Nephron progenitor cell (in vitro differentiated cells): Measurements from ENCODE around the gene CNGB1.

Source experiments
- DNase-seq: peaks from one replicate; pipeline ENCODE4 v3.0.0; 2021
- H3K27ac Mint-ChIP-seq: 2 replicates; pipeline ENCODE4 v1.8.0; 2021; ENCODE audit warnings: mild to moderate bottlenecking, moderate library complexity, mixed read lengths
- H3K27me3 Mint-ChIP-seq: 2 replicates; pipeline ENCODE4 v1.8.0; 2021; ENCODE audit warnings: mild to moderate bottlenecking, low read depth, mixed read lengths; ENCODE audit not compliant: poor library complexity
- H3K36me3 Mint-ChIP-seq: 2 replicates; pipeline ENCODE4 v1.8.0; 2021; ENCODE audit warnings: low read depth, mixed read lengths
- H3K4me1 Mint-ChIP-seq: 2 replicates; pipeline ENCODE4 v1.8.0; 2021; ENCODE audit warnings: mixed read lengths
- H3K4me3 Mint-ChIP-seq: 2 replicates; pipeline ENCODE4 v1.8.0; 2021; ENCODE audit warnings: mild to moderate bottlenecking, moderate library complexity, mixed read lengths
- H3K9me3 Mint-ChIP-seq: 2 replicates; pipeline ENCODE4 v1.8.0; 2021; ENCODE audit warnings: mild to moderate bottlenecking, moderate library complexity, mixed read lengths
- CTCF ChIP-seq: fragments of 200-600 bp; sonication (generic); IDR thresholded peaks from 2 replicates; pipeline ENCODE4 v1.5.0; 2021; ENCODE audit warnings: antibody characterized with exemption

The CNGB1 gene

GRCh38 chr16:57845115-57845514 is 125.8 kb downstream of the CNGB1 start:
- no peak overlapping the region for H3K27ac Mint-ChIP-seq
- no peaks in the 10 kb centered on the region for H3K9me3 Mint-ChIP-seq
- peaks cover 15% of the 10 kb centered on the region for H3K4me1 Mint-ChIP-seq
- no peaks in the 10 kb centered on the region for H3K36me3 Mint-ChIP-seq
- no peak overlapping the region for H3K4me3 Mint-ChIP-seq
- no peak for TF ChIP-seq CTCF
- DNase-seq = no peak
- H3K27me3 Mint-ChIP-seq = peaks cover 51% of the 10 kb centered on the region

GRCh38 chr16:57844416-57845030 is 126.4 kb downstream of the CNGB1 start:
- H3K9me3 Mint-ChIP-seq = no peaks in the 10 kb centered on the region
- peaks cover 48% of the 10 kb centered on the region for H3K27me3 Mint-ChIP-seq
- peaks cover 15% of the 10 kb centered on the region for H3K4me1 Mint-ChIP-seq
- DNase-seq = no peak
- no peak for TF ChIP-seq CTCF
- no peaks in the 10 kb centered on the region for H3K36me3 Mint-ChIP-seq
- H3K4me3 Mint-ChIP-seq = no peak overlapping the region
- no peak overlapping the region for H3K27ac Mint-ChIP-seq

- H3K36me3 Mint-ChIP-seq = no peaks in the 10 kb centered on the region
- no peak overlapping the region for H3K4me3 Mint-ChIP-seq
- peaks cover 15% of the 10 kb centered on the region for H3K4me1 Mint-ChIP-seq
- H3K27ac Mint-ChIP-seq = no peak overlapping the region
- no peak for DNase-seq
- TF ChIP-seq CTCF = no peak
- H3K27me3 Mint-ChIP-seq = peaks cover 48% of the 10 kb centered on the region
- no peaks in the 10 kb centered on the region for H3K9me3 Mint-ChIP-seq
Observed at GRCh38 chr16:57843400-57843799, 127.5 kb downstream of the CNGB1 start.

GRCh38 chr16:57842601-57843000 is 128.3 kb downstream of the CNGB1 start:
- Mint-ChIP-seq H3K36me3 (no peaks in the 10 kb centered on the region), H3K4me1 (peaks cover 15% of the 10 kb centered on the region), H3K4me3 (no peak overlapping the region), H3K9me3 (no peaks in the 10 kb centered on the region), H3K27me3 (peaks cover 41% of the 10 kb centered on the region), H3K27ac (no peak overlapping the region)
- TF ChIP-seq CTCF = no peak
- DNase-seq = no peak

GRCh38 chr16:57840833-57841232 is 130.1 kb downstream of the CNGB1 start:
- no peak for TF ChIP-seq CTCF
- peaks cover 8% of the 10 kb centered on the region for H3K4me1 Mint-ChIP-seq
- peaks cover 26% of the 10 kb centered on the region for H3K27me3 Mint-ChIP-seq
- H3K9me3 Mint-ChIP-seq = no peaks in the 10 kb centered on the region
- no peak overlapping the region for H3K4me3 Mint-ChIP-seq
- no peaks in the 10 kb centered on the region for H3K36me3 Mint-ChIP-seq
- no peak overlapping the region for H3K27ac Mint-ChIP-seq
- no peak for DNase-seq

- H3K36me3 Mint-ChIP-seq = no peaks in the 10 kb centered on the region
- H3K4me1 Mint-ChIP-seq = peaks cover 8% of the 10 kb centered on the region
- peaks cover 11% of the 10 kb centered on the region for H3K27me3 Mint-ChIP-seq
- no peak for TF ChIP-seq CTCF
- H3K27ac Mint-ChIP-seq = no peak overlapping the region
- no peaks in the 10 kb centered on the region for H3K9me3 Mint-ChIP-seq
- no peak overlapping the region for H3K4me3 Mint-ChIP-seq
- no peak for DNase-seq
Observed at GRCh38 chr16:57838161-57838560, 132.8 kb downstream of the CNGB1 start.
